ENCODE results near the gene CSMD2. TPM values are rescaled to one million over a fixed set of nuclear protein-coding genes. Genes with fewer than 3 reads are reported as not detected.

Gene CSMD2
- total RNA-seq, 1 donor from 2014 or later = 0.55 TPM

DNA sequence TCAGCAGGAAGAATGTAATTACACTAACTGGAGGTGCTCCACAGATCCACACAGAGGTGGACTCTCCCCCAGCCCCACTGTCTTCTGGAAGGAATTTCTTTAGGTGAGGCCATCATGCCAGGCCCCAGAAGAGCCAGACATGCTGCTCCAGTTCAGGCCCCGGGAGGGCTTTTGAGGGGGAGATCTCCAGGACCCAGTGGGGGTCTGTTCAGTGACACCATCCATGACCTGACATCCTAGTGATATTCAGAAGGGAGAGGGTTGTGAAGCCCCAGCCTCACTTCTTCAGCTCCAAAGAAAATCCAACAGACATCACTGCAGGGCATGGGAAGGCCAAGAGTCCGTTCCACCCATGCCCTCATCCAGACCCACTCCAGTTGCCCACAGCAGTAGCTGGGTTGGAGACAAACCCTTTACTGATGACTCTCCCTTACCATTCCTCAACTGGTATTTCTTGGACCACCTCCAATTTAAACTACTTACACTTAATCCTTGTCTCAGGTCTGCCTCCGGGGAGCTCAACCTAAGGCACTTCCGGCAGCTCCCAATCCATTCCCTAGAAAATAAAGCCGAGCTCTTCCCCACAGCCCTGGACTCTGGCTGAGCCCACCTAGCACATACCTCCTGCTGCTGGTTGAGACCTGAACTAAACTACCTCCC is 39.2 kb downstream of the CSMD2 start:
- Mint-ChIP-seq H3K9me3 (ENCODE audit: low read depth) (peaks cover 14% of the 10 kb centered on the region), H3K36me3 (ENCODE audit: low read depth) (no peaks in the 10 kb centered on the region), H3K4me3 (ENCODE audit: unreplicated experiment) (no peak overlapping the region), H3K27me3 (ENCODE audit: low read depth) (no peaks in the 10 kb centered on the region), H3K27ac (ENCODE audit: unreplicated experiment) (no peak overlapping the region), H3K4me1 (ENCODE audit: low read depth) (no peaks in the 10 kb centered on the region)
- no peak for DNase-seq (ENCODE audit: low spot score)
- no peak for TF ChIP-seq CTCF (IDR thresholded peaks at IDR 0.05)

- DNase-seq (ENCODE audit: low spot score) = no peak
- no peak overlapping the region for H3K27ac Mint-ChIP-seq (ENCODE audit: unreplicated experiment)
- no peaks in the 10 kb centered on the region for H3K4me1 Mint-ChIP-seq (ENCODE audit: low read depth)
- no peak overlapping the region for H3K4me3 Mint-ChIP-seq (ENCODE audit: unreplicated experiment)
- no peaks in the 10 kb centered on the region for H3K36me3 Mint-ChIP-seq (ENCODE audit: low read depth)
- no peak for TF ChIP-seq CTCF (IDR thresholded peaks at IDR 0.05)
- no peaks in the 10 kb centered on the region for H3K27me3 Mint-ChIP-seq (ENCODE audit: low read depth)
- H3K9me3 Mint-ChIP-seq (ENCODE audit: low read depth) = peaks cover 40% of the 10 kb centered on the region
Measured at GRCh38 chr1:34122080-34122932, 42.7 kb downstream of the CSMD2 start.

GRCh38 chr1:34115233-34115632 is 49.8 kb downstream of the CSMD2 start:
- no peak for TF ChIP-seq CTCF (IDR thresholded peaks at IDR 0.05)
- no peaks in the 10 kb centered on the region for H3K27me3 Mint-ChIP-seq (ENCODE audit: low read depth)
- no peaks in the 10 kb centered on the region for H3K4me1 Mint-ChIP-seq (ENCODE audit: low read depth)
- H3K9me3 Mint-ChIP-seq (ENCODE audit: low read depth) = peaks cover 52% of the 10 kb centered on the region
- H3K36me3 Mint-ChIP-seq (ENCODE audit: low read depth) = no peaks in the 10 kb centered on the region
- H3K27ac Mint-ChIP-seq (ENCODE audit: unreplicated experiment) = no peak overlapping the region
- no peak for DNase-seq (ENCODE audit: low spot score)
- H3K4me3 Mint-ChIP-seq (ENCODE audit: unreplicated experiment) = no peak overlapping the region

- DNase-seq (ENCODE audit: low spot score) = no peak
- H3K27ac Mint-ChIP-seq (ENCODE audit: unreplicated experiment) = no peak overlapping the region
- peaks cover 43% of the 10 kb centered on the region for H3K9me3 Mint-ChIP-seq (ENCODE audit: low read depth)
- H3K36me3 Mint-ChIP-seq (ENCODE audit: low read depth) = no peaks in the 10 kb centered on the region
- no peak overlapping the region for H3K4me3 Mint-ChIP-seq (ENCODE audit: unreplicated experiment)
- no peaks in the 10 kb centered on the region for H3K4me1 Mint-ChIP-seq (ENCODE audit: low read depth)
- no peaks in the 10 kb centered on the region for H3K27me3 Mint-ChIP-seq (ENCODE audit: low read depth)
- peak; percentile 39 for TF ChIP-seq CTCF (IDR thresholded peaks at IDR 0.05)
Measured at GRCh38 chr1:34113887-34114286, 51.1 kb downstream of the CSMD2 start.

DNA sequence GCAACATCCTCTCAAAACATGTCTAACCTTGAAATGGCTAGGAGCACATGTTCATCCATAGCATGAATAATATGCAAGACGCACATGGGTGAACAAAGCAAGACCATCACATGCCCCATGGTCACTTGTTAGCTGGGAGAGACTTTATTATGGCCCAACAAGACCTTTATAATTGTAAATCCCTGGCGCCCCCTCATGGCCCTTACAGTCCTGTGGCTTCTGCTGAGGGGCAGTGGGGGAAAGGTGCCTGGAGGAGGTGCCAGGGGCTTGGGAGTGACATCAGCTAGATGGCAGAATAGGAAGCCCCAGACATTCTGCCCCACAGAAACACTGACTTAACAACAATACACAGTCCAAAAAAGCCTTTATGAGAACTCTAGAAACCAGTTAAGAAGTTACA is 51.7 kb downstream of the CSMD2 start:
- H3K36me3 Mint-ChIP-seq (ENCODE audit: low read depth) = no peaks in the 10 kb centered on the region
- H3K9me3 Mint-ChIP-seq (ENCODE audit: low read depth) = peaks cover 38% of the 10 kb centered on the region
- DNase-seq (ENCODE audit: low spot score) = no peak
- H3K4me3 Mint-ChIP-seq (ENCODE audit: unreplicated experiment) = no peak overlapping the region
- no peak overlapping the region for H3K27ac Mint-ChIP-seq (ENCODE audit: unreplicated experiment)
- no peaks in the 10 kb centered on the region for H3K4me1 Mint-ChIP-seq (ENCODE audit: low read depth)
- TF ChIP-seq CTCF (IDR thresholded peaks at IDR 0.05) = no peak
- H3K27me3 Mint-ChIP-seq (ENCODE audit: low read depth) = no peaks in the 10 kb centered on the region
